Pancreas (tissue), 10 donors: ENCODE results near the gene ARSG. TPM values are rescaled to one million over a fixed set of nuclear protein-coding genes. Genes with fewer than 3 reads are reported as not detected.
"Not testable (repeated sequence)": the region's sequence is repeated elsewhere in the genome, so short reads cannot be mapped to it uniquely, and the experiment has no call there.

Experiments
- ATAC-seq, 4 donors: fragments of 200-7000 bp; cut with Tn5 transposase; one replicate each; pipeline versions ENCODE4 v1.8.0 to v1.9.1; 2020; ENCODE audit warnings: mild to moderate bottlenecking in 4 of 4, moderate library complexity in 4 of 4
- DNase-seq, 6 donors: peaks; one replicate each; pipeline ENCODE4 v3.0.0-alpha.2; 2020
- FAIRE-seq: peaks from 2 replicates; lab custom pipeline; 2012; peaks lifted over from hg19 to GRCh38; lab: Jason Lieb, UNC
- H3K27ac ChIP-seq, 4 donors: fragments of 200-600 bp; sonication (generic); 1 replicate in 3 of 4; 2 replicates in 1 of 4; pipeline versions ENCODE4 v1.5.0 to v1.8.0; 2020
- H3K27me3 ChIP-seq, 4 donors: fragments of 200-600 bp; one replicate each; pipeline ENCODE4 v1.8.0; 2021
- H3K36me3 ChIP-seq, 3 donors: fragments of 200-600 bp; sonication (generic) in 1 of 3; one replicate each; pipeline versions ENCODE4 v1.5.0 to v1.8.0; 2020 to 2021
- H3K4me1 ChIP-seq, 3 donors: fragments of 200-600 bp; one replicate each; pipeline ENCODE4 v1.8.0; 2021
- H3K4me3 ChIP-seq, 4 donors: fragments of 200-600 bp; sonication (generic) in 2 of 4; one replicate each; pipeline versions ENCODE4 v1.5.0 to v1.8.0; 2020 to 2021
- H3K9me3 ChIP-seq, 4 donors: fragments of 200-600 bp; one replicate each; pipeline ENCODE4 v1.8.0; 2021
- WGBS, 2 donors: extraction: QIAGEN DNeasy Blood & Tissue Kit; methylation state at CpG; one replicate each; pipeline ENCODE4 v1.1.7; 2013; 5-methylcytosine and 5-hydroxymethylcytosine counted together
- intact Hi-C, 3 donors: fragments of 100-400 bp; cut with DNase I; formaldehyde crosslinking; loops; one replicate each; pipeline versions ENCODE4 v1.11.1 to v1.14.2; 2022
- polyA plus RNA-seq, 2 donors: library from polyadenylated mRNA; stranded (reverse); fragments of 200-250 nt; gene quantifications; one replicate each; pipeline ENCODE4 v1.2.3, GENCODE V29; 2013
- total RNA-seq, 6 donors: library from RNA; stranded (reverse); fragmentation: NEBNext Ultra II Directional in 4 of 6; extraction: Animal tissue kit (Norgen Biotek cat#: 25700) in 4 of 6; gene quantifications; one replicate each; pipeline versions ENCODE4 v1.2.1 to v1.2.4, GENCODE V29; 2021 to 2023
- TF ChIP-seq, protein P1 (sequence below), 4 donors: fragments of 200-600 bp; sonication (generic) in 3 of 4; IDR thresholded peaks; one replicate each; pipeline versions ENCODE4 v1.5.0 to v1.8.0; 2021; ENCODE audit warnings: antibody characterized with exemption in 4 of 4
- donor health status: healthy with polysubstance abuse.
- donor health status: DM: no; HTN: no; CAD: no; lungs with moderate emphysema.
- donor health status: DM: no; HTN: no; CAD: no.
- donor health status: control.
- donor health status: control.
- donor health status: Bipolar disorder and iron deficiency.
- donor health status: DM: yes; HTN: yes; CAD: no.
- donor health status: DM: no; HTN: no; CAD: no.
- donor health status: DM: no; HTN: no; CAD: no.
- donor health status: DM: yes; HTN: yes; CAD: no.

Gene ARSG
- total and polyA plus RNA-seq, 8 donors, result 0.46 to 2.5 (median 1.4) TPM

DNA sequence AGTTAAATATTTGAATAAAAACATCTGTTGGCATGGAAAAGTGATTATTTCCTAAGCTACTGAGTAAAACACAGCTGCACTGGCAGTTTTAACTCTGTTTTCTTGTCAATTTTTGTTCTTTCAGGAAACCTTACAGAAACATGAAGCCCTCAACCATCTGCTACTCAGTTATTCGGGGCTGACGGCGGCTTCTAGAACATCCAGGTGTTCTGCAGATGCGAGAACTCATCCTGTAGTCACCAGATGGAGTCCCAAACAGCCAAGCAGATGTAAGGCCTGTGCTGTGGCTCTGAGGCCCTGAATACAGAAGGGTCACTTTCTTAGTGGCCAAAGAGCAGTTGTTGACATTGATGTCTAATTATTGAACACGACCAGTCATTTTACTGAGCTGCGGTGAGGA, 15.5 kb downstream of the ARSG start:
- Histone ChIP-seq H3K36me3 (no peaks in the 10 kb centered on the region), H3K4me1 (peaks cover 0 to 10% (median 0%) of the 10 kb centered on the region in 3 donors), H3K9me3 (no peaks in the 10 kb centered on the region), H3K27ac (no peak overlapping the region), H3K4me3 (no peak overlapping the region), H3K27me3 (no peaks in the 10 kb centered on the region)
- 72 to 81% methylated on average over 6 of the region's 6 CpGs for WGBS, 2 donors
- no peak for ATAC-seq
- intact Hi-C loops, result no loop called here
- DNase-seq, result no peak
- TF ChIP-seq, protein P1, sequence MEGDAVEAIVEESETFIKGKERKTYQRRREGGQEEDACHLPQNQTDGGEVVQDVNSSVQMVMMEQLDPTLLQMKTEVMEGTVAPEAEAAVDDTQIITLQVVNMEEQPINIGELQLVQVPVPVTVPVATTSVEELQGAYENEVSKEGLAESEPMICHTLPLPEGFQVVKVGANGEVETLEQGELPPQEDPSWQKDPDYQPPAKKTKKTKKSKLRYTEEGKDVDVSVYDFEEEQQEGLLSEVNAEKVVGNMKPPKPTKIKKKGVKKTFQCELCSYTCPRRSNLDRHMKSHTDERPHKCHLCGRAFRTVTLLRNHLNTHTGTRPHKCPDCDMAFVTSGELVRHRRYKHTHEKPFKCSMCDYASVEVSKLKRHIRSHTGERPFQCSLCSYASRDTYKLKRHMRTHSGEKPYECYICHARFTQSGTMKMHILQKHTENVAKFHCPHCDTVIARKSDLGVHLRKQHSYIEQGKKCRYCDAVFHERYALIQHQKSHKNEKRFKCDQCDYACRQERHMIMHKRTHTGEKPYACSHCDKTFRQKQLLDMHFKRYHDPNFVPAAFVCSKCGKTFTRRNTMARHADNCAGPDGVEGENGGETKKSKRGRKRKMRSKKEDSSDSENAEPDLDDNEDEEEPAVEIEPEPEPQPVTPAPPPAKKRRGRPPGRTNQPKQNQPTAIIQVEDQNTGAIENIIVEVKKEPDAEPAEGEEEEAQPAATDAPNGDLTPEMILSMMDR (IDR thresholded peaks at IDR 0.05), result no peak
- FAIRE-seq, result no peak

DNA sequence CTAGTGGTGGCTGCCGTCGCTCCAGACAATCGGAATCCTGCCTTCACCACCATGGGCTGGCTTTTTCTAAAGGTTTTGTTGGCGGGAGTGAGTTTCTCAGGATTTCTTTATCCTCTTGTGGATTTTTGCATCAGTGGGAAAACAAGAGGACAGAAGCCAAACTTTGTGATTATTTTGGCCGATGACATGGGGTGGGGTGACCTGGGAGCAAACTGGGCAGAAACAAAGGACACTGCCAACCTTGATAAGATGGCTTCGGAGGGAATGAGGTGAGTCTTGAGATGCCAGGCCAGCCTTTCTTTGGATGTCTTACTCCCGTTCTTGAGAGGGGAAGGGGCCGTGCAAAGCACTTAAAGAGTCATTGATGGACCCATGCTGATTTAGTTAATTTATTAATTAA, 16.1 kb downstream of the ARSG start:
- Histone ChIP-seq H3K4me1 (peaks cover 0 to 10% (median 0%) of the 10 kb centered on the region in 3 donors), H3K9me3 (no peaks in the 10 kb centered on the region), H3K27me3 (no peaks in the 10 kb centered on the region), H3K4me3 (no peak overlapping the region), H3K36me3 (no peaks in the 10 kb centered on the region), H3K27ac (no peak overlapping the region)
- no peak for FAIRE-seq
- ATAC-seq, result no peak
- TF ChIP-seq, protein P1 (IDR thresholded peaks at IDR 0.05), result no peak
- intact Hi-C loops, result no loop called here
- 90 to 95% methylated on average over 8 of the region's 8 CpGs for WGBS, 2 donors
- no peak for DNase-seq

DNA sequence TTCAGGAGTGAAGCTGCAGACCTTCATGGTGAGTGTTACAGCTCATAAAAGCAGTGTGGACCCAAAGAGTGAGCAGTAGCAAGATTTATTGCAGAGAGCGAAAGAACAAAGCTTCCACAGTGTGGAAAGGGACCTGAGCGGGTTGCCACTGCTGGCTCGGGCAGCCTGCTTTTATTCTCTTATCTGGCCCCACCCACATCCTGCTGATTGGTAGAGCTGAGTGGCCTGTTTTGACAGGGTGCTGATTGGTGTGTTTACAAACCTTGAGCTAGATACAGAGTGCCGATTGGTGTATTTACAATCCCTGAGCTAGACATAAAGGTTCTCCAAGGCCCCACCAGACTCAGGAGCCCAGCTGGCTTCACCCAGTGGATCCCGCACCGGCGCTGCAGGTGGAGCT, 17.2 kb downstream of the ARSG start:
- intact Hi-C loops, H3K27me3 ChIP-seq, H3K36me3 ChIP-seq, H3K4me3 ChIP-seq, H3K27ac ChIP-seq, H3K4me1 ChIP-seq, ATAC-seq, H3K9me3 ChIP-seq, FAIRE-seq, DNase-seq: not testable (repeated sequence)
- 86 to 87% methylated on average over 6 of the region's 7 CpGs for WGBS, 2 donors

DNA sequence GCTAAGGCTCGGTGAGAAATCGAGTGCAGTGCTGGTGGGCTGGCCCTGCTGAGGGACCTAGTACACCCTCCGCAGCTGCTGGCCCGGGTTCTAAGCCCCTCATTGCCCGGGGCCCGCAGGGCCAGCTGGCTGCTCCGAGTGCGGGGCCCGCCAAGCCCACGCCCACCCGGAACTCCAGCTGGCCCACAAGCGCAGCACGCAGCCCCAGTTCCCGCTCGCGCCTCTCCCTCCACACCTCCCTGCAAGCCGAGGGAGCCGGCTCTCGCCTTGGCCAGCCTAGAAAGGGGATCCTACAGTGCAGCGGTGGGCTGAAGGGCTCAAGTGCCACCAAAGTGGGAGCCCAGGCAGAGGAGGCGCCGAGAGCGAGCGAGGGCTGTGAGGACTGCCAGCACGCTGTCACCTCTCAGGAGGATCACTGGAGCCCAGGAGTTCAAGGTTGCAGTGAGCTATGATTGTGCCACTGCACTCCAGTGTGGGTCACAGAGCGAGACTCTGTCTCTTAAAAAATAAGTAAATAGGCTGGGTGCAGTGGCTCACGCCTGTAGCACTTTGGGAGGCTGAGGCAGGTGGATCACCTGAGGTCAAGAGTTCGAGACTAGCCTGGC, 17.9 kb downstream of the ARSG start:
- ATAC-seq, DNase-seq, H3K4me3 ChIP-seq, H3K27ac ChIP-seq, H3K9me3 ChIP-seq, H3K4me1 ChIP-seq, FAIRE-seq, H3K27me3 ChIP-seq, H3K36me3 ChIP-seq, intact Hi-C loops: not testable (repeated sequence)
- WGBS, 2 donors, result 92 to 97% methylated on average over 28 of the region's 28 CpGs

DNA sequence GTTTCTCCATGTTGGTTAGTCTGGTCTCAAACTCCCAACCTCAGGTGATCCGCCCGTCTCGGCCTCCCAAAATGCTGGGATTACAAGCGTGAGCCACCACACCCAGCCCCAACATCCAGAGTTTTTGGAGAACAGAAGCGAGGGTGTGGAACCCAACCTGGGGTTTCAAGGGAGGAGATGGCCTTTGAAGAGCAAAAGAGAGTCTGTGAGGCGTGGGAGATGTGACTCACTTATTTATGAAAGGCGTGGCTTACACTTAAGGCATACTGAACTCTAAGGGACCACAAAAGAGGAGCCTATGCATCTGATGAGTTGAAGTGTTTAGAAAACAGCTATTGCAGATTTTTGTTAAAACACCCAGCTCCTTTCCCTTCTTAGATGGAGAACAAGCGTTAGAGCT, 18.9 kb downstream of the ARSG start:
- TF ChIP-seq, protein P1 (IDR thresholded peaks at IDR 0.05), result no peak
- FAIRE-seq, result no peak
- Histone ChIP-seq H3K9me3 (no peaks in the 10 kb centered on the region), H3K27me3 (no peaks in the 10 kb centered on the region), H3K4me3 (no peak overlapping the region), H3K4me1 (peaks cover 0 to 4% (median 0%) of the 10 kb centered on the region in 3 donors), H3K27ac (no peak overlapping the region), H3K36me3 (no peaks in the 10 kb centered on the region)
- intact Hi-C loops, result no loop called here
- WGBS, 2 donors, result 91 to 96% methylated on average over 8 of the region's 8 CpGs
- ATAC-seq, result no peak
- no peak for DNase-seq

DNA sequence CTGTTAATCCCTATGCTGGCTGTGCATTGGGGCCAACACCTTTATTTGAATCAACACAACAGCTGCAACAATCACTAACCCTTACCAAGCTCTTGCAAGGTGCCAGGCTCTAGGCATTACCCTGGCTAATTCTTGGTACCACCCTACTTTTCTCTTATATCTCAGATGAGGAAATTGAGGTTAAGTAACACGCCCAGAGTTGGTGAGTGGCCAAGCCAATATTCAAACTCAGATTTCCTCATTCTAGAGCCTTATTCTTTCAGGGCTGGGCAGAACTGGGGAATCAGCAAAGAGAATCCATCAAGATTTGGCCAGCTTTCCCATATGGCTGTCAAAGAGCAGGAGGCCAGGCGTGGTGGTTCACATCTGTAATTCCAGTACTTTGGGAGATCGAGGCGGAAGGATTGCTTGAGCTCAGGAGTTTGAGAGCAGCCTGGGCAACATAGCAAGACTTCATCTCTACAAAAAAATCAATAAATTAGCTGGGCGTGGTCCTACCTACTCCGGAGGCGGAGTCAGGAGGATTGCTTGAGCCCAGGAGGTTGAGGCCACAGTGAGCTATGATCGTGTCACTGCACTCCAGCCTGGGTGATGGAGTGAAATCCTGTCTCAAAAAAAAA, 23.7 kb downstream of the ARSG start:
- ATAC-seq (peak in 1 of 4 donors; percentile 26), FAIRE-seq (no peak), DNase-seq (no peak)
- no peak overlapping the region for H3K27ac ChIP-seq
- no peak overlapping the region for H3K4me3 ChIP-seq
- H3K36me3 ChIP-seq, result no peaks in the 10 kb centered on the region
- no peaks in the 10 kb centered on the region for H3K27me3 ChIP-seq
- intact Hi-C loops, result no loop called here
- 91 to 93% methylated on average over 8 of the region's 8 CpGs for WGBS, 2 donors
- H3K9me3 ChIP-seq, result no peaks in the 10 kb centered on the region
- TF ChIP-seq, protein P1 (IDR thresholded peaks at IDR 0.05), result no peak
- peaks cover 0 to 9% (median 0%) of the 10 kb centered on the region in 3 donors for H3K4me1 ChIP-seq
